ENCODE data around the gene ADPGK. TPM values are rescaled to one million over a fixed set of nuclear protein-coding genes. Genes with fewer than 3 reads are reported as not detected.
"Not testable (repeated sequence)": the region's sequence is repeated elsewhere in the genome, so short reads cannot be mapped to it uniquely, and the experiment has no call there.

The ADPGK gene
- total RNA-seq, 3 donors from 2014 or later (not counting 1 experiment from before 2014, with no cell fraction given), result 99.8 to 113 (median 101) TPM

DNA sequence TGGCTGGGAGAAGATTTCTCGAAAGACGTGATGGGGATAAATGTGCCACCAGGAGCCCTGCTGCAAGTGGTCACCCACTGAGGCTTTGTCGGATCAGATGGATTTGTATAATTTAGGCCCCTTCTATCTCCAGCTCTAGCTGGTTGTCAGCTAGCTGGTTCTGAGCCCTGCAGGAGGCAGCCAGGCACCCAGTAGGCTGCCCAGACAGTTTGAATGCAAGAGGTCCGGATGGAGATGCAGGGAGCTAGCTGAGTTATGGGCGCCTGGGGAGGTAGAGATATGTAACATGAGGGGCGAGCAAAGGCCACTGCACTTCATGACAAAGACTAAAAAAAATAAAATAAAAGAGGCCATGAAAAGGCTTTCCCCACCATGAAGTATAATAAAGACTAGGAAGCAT is 35.1 kb upstream of the ADPGK start:
- DNase-seq (no peak), ATAC-seq (no peak)
- WGBS (ENCODE audit: insufficient coverage), result 92% methylated on average over 5 of the region's 6 CpGs
- no peak overlapping the region for H3K27ac Mint-ChIP-seq
- Histone ChIP-seq H3K36me3 (ENCODE audit: control insufficient read depth, insufficient read depth, low read length) (no peaks in the 10 kb centered on the region), H3K27me3 (ENCODE audit: control insufficient read depth, insufficient read depth, low read length) (no peaks in the 10 kb centered on the region), H3K27ac (ENCODE audit: low read length) (no peak overlapping the region), H3K9me3 (ENCODE audit: control insufficient read depth, insufficient read depth, low read length) (no peaks in the 10 kb centered on the region), H3K4me3 (ENCODE audit: low read length) (no peak overlapping the region), H3K4me1 (ENCODE audit: control insufficient read depth, insufficient read depth, low read length) (no peaks in the 10 kb centered on the region)
- no peak overlapping the region for H3K4me3 Mint-ChIP-seq
- intact Hi-C loops (cut with micrococcal nuclease), result no loop called here
- H3K27me3 Mint-ChIP-seq (ENCODE audit: low read depth in 2 of 2), result peaks cover 9 to 25% of the 10 kb centered on the region in 2 donors
- no peak for TF ChIP-seq CTCF (IDR thresholded peaks at IDR 0.05)
- H3K4me1 Mint-ChIP-seq, result no peaks in the 10 kb centered on the region
- no peaks in the 10 kb centered on the region for H3K36me3 Mint-ChIP-seq
- H3K9me3 Mint-ChIP-seq, result no peaks in the 10 kb centered on the region

- Mint-ChIP-seq H3K4me1 (peaks cover 21 to 29% of the 10 kb centered on the region in 2 donors), H3K27ac (no peak overlapping the region), H3K4me3 (no peak overlapping the region), H3K36me3 (no peaks in the 10 kb centered on the region), H3K9me3 (no peaks in the 10 kb centered on the region), H3K27me3 (ENCODE audit: low read depth in 2 of 2) (peaks cover 2 to 17% of the 10 kb centered on the region in 2 donors)
- DNase-seq (no peak), ATAC-seq (no peak)
- Histone ChIP-seq H3K27me3 (ENCODE audit: control insufficient read depth, insufficient read depth, low read length) (no peaks in the 10 kb centered on the region), H3K27ac (ENCODE audit: low read length) (no peak overlapping the region), H3K9me3 (ENCODE audit: control insufficient read depth, insufficient read depth, low read length) (no peaks in the 10 kb centered on the region), H3K4me3 (ENCODE audit: low read length) (no peak overlapping the region), H3K4me1 (ENCODE audit: control insufficient read depth, insufficient read depth, low read length) (peaks cover 19% of the 10 kb centered on the region), H3K36me3 (ENCODE audit: control insufficient read depth, insufficient read depth, low read length) (no peaks in the 10 kb centered on the region)
- 89% methylated on average over 8 of the region's 8 CpGs for WGBS (ENCODE audit: insufficient coverage)
- TF ChIP-seq CTCF (IDR thresholded peaks at IDR 0.05), result no peak
- intact Hi-C loops (cut with micrococcal nuclease), result no loop called here
Measured at GRCh38 chr15:72813345-72814004, 29.9 kb upstream of the ADPGK start.

- no peaks in the 10 kb centered on the region for H3K36me3 Mint-ChIP-seq
- H3K9me3 ChIP-seq (ENCODE audit: control insufficient read depth, insufficient read depth, low read length), result no peaks in the 10 kb centered on the region
- H3K27me3 ChIP-seq (ENCODE audit: control insufficient read depth, insufficient read depth, low read length), result no peaks in the 10 kb centered on the region
- intact Hi-C loops (cut with micrococcal nuclease), result loop anchor here (2.0 to 10.0 kb wide), 2 partner anchors 25 to 155 kb away; no protein-coding TSS in a partner anchor
- H3K27ac Mint-ChIP-seq, result peak overlapping the region; percentile 71
- peaks cover 33 to 42% of the 10 kb centered on the region in 2 donors for H3K4me1 Mint-ChIP-seq
- ATAC-seq, result peak; percentile 71 to 81 (median 72)
- H3K4me3 ChIP-seq (ENCODE audit: low read length), result no peak overlapping the region
- peaks cover 33% of the 10 kb centered on the region for H3K4me1 ChIP-seq (ENCODE audit: control insufficient read depth, insufficient read depth, low read length)
- peak; percentile 50 to 64 for DNase-seq
- H3K27ac ChIP-seq (ENCODE audit: low read length), result no peak overlapping the region
- whole genome bisulfite sequencing (ENCODE audit: insufficient coverage), result 8% methylated on average over 4 of the region's 4 CpGs
- TF ChIP-seq CTCF (IDR thresholded peaks at IDR 0.05), result no peak
- peaks cover 0 to 14% of the 10 kb centered on the region in 2 donors for H3K27me3 Mint-ChIP-seq (ENCODE audit: low read depth in 2 of 2)
- H3K9me3 Mint-ChIP-seq, result no peaks in the 10 kb centered on the region
- peak overlapping the region; percentile 81 for H3K4me3 Mint-ChIP-seq
- H3K36me3 ChIP-seq (ENCODE audit: control insufficient read depth, insufficient read depth, low read length), result no peaks in the 10 kb centered on the region
Measured at GRCh38 chr15:72809329-72809728, 25.8 kb upstream of the ADPGK start.

- not testable (repeated sequence) for H3K36me3 Mint-ChIP-seq; H3K9me3 Mint-ChIP-seq; ATAC-seq; H3K36me3 ChIP-seq (ENCODE audit: control insufficient read depth, insufficient read depth, low read length); H3K4me3 Mint-ChIP-seq; H3K27me3 ChIP-seq (ENCODE audit: control insufficient read depth, insufficient read depth, low read length); DNase-seq; H3K27ac Mint-ChIP-seq; H3K27ac ChIP-seq (ENCODE audit: low read length); H3K27me3 Mint-ChIP-seq (ENCODE audit: low read depth in 2 of 2); H3K4me3 ChIP-seq (ENCODE audit: low read length); H3K9me3 ChIP-seq (ENCODE audit: control insufficient read depth, insufficient read depth, low read length)
- peaks cover 33 to 42% of the 10 kb centered on the region in 2 donors for H3K4me1 Mint-ChIP-seq
- peaks cover 33% of the 10 kb centered on the region for H3K4me1 ChIP-seq (ENCODE audit: control insufficient read depth, insufficient read depth, low read length)
- WGBS (ENCODE audit: insufficient coverage), result 100% methylated on average over 6 of the region's 22 CpGs
- intact Hi-C loops (cut with micrococcal nuclease), result loop anchor here (10.0 kb wide), 1 partner anchor 157 kb away; no protein-coding TSS in a partner anchor
Measured at GRCh38 chr15:72807346-72807745, 23.8 kb upstream of the ADPGK start.
